DND-41 (cell line): Measurements from ENCODE around the gene OTOS.

Experiments used
- ATAC-seq: fragments of 200-7000 bp; cut with Tn5 transposase; 3 replicates; pipeline ENCODE4 v1.9.1; 2021; ENCODE audit warnings: low read depth; ENCODE audit not compliant: insufficient read depth
- DNase-seq: peaks from one replicate; pipeline ENCODE4 v3.0.0-alpha.2; 2020
- H2AFZ ChIP-seq: 2 replicates; pipeline ENCODE4 v1.6.0; 2012; ENCODE audit warnings: low read depth, low read length
- H3K27ac ChIP-seq: 2 replicates; pipeline ENCODE4 v1.5.1; 2012; ENCODE audit warnings: low read length, inconsistent platforms
- H3K27me3 ChIP-seq: fragments of 200-600 bp; sonication (generic); 2 replicates; pipeline ENCODE4 v1.6.0; 2012; ENCODE audit warnings: low read length, mild to moderate bottlenecking, inconsistent platforms; ENCODE audit not compliant: insufficient read depth, poor library complexity
- H3K36me3 ChIP-seq: 2 replicates; pipeline ENCODE4 v1.5.1; 2012; ENCODE audit warnings: low read length, inconsistent platforms; ENCODE audit not compliant: insufficient read depth
- H3K4me1 ChIP-seq: 2 replicates; pipeline ENCODE4 v1.5.1; 2012; ENCODE audit warnings: mild to moderate bottlenecking, low read length; ENCODE audit not compliant: insufficient read depth
- H3K4me2 ChIP-seq: 2 replicates; pipeline ENCODE4 v1.6.0; 2012; ENCODE audit warnings: mild to moderate bottlenecking, moderate library complexity, low read length, inconsistent platforms; ENCODE audit not compliant: insufficient read depth
- H3K4me3 ChIP-seq, 2 experiments: fragments of 200-600 bp in 1 of 2; shearing (Covaris generic) in 1 of 2; 2 replicates each; pipeline ENCODE4 v1.5.1; 2012 to 2016; ENCODE audit warnings: inconsistent platforms in 2 of 2, low read length in 2 of 2, mild to moderate bottlenecking in 2 of 2, low read depth in 1 of 2, moderate library complexity in 1 of 2
- H3K79me2 ChIP-seq: 2 replicates; pipeline ENCODE4 v1.6.0; 2012; ENCODE audit warnings: low read length, inconsistent platforms; ENCODE audit not compliant: insufficient read depth
- H3K9ac ChIP-seq: 2 replicates; pipeline ENCODE4 v1.6.0; 2012; ENCODE audit warnings: low read depth, mild to moderate bottlenecking, inconsistent platforms, low read length, moderate library complexity
- H3K9me3 ChIP-seq: 2 replicates; pipeline ENCODE4 v1.5.1; 2012; ENCODE audit warnings: low read length, moderate library complexity, mild to moderate bottlenecking, inconsistent platforms; ENCODE audit not compliant: insufficient read depth, severe bottlenecking
- H4K20me1 ChIP-seq: 2 replicates; pipeline ENCODE4 v1.6.0; 2012; ENCODE audit warnings: low read length; ENCODE audit not compliant: insufficient read depth
- CTCF ChIP-seq: IDR thresholded peaks from 2 replicates; pipeline ENCODE4 v1.5.1; 2012; ENCODE audit warnings: borderline replicate concordance, low read length, moderate library complexity, mild to moderate bottlenecking; ENCODE audit not compliant: poor library complexity, severe bottlenecking; ENCODE audit errors: extremely low read depth
- EZH2 ChIP-seq: IDR thresholded peaks from 3 replicates; pipeline ENCODE4 v1.6.1; 2012; ENCODE audit warnings: borderline replicate concordance, low read depth, mild to moderate bottlenecking, moderate library complexity, low read length, inconsistent platforms; ENCODE audit not compliant: severe bottlenecking

Gene OTOS

GRCh38 chr2:240140511-240140910 lies at the start of gene OTOS:
Gene OTOS (minus strand): TSS chr2:240140658. CDS start chr2:240140326, 332 bp downstream.
- H3K4me1 ChIP-seq = peaks cover 20% of the 10 kb centered on the region
- TF ChIP-seq EZH2 (no peak), CTCF (no peak)
- H3K27me3 ChIP-seq = peaks cover 4% of the 10 kb centered on the region
- no peak within 1 kb of the TSS for H3K4me3 ChIP-seq
- no peaks in the 10 kb centered on the region for H3K36me3 ChIP-seq
- no peak within 1 kb of the TSS for H3K27ac ChIP-seq
- H3K79me2 ChIP-seq = peaks cover 11% of the 10 kb centered on the region
- DNase-seq (no peak), ATAC-seq (no peak)
- H3K4me2 ChIP-seq = no peak within 1 kb of the TSS
- no peaks in the 10 kb centered on the region for H3K9me3 ChIP-seq
- H2AFZ ChIP-seq = no peak within 1 kb of the TSS
- peaks cover 9% of the 10 kb centered on the region; the same call in 1 of the 2 replicates for H4K20me1 ChIP-seq
- H3K9ac ChIP-seq = no peak within 1 kb of the TSS

- Histone ChIP-seq H3K79me2 (no peaks in the 10 kb centered on the region), H4K20me1 (no peaks in the 10 kb centered on the region), H3K27ac (no peak overlapping the region)
These were observed 49.2 kb upstream of the OTOS start for GRCh38 chr2:240189686-240190085.

GRCh38 chr2:240187989-240188590 lies 47.6 kb upstream of the OTOS start:
- Histone ChIP-seq H3K9ac (no peak overlapping the region), H2AFZ (no peak overlapping the region), H3K4me1 (no peaks in the 10 kb centered on the region), H3K9me3 (peaks cover 3% of the 10 kb centered on the region), H3K79me2 (no peaks in the 10 kb centered on the region), H3K36me3 (no peaks in the 10 kb centered on the region), H4K20me1 (no peaks in the 10 kb centered on the region), H3K4me2 (no peak overlapping the region), H3K27me3 (peaks cover 8% of the 10 kb centered on the region), H3K4me3 (no peak overlapping the region), H3K27ac (no peak overlapping the region)
- TF ChIP-seq CTCF (no peak), EZH2 (no peak)
- ATAC-seq (no peak), DNase-seq (no peak)

More at GRCh38 chr2:240189686-240190085, 49.2 kb upstream of the OTOS start:
- TF ChIP-seq EZH2 (no peak), CTCF (no peak)
- H3K27me3 ChIP-seq = peaks cover 8% of the 10 kb centered on the region
- H3K4me3 ChIP-seq = no peak overlapping the region
- H3K36me3 ChIP-seq = no peaks in the 10 kb centered on the region
- H3K9ac ChIP-seq = no peak overlapping the region
- H2AFZ ChIP-seq = no peak overlapping the region
- no peak for DNase-seq
- H3K4me1 ChIP-seq = no peaks in the 10 kb centered on the region
- H3K9me3 ChIP-seq = peaks cover 3% of the 10 kb centered on the region
- H3K4me2 ChIP-seq = no peak overlapping the region
- no peak for ATAC-seq
